Liver (tissue), 3 donors: ENCODE measurements around the gene ZAR1.

Source experiments
- TAF1 ChIP-seq: conservative IDR thresholded peaks from 2 replicates; pipeline ENCODE4 v1.6.1; 2016; ENCODE audit warnings: antibody characterized with exemption, mild to moderate bottlenecking
- TF ChIP-seq, protein P1 (sequence below): fragments of 150-350 bp; IDR thresholded peaks from 2 replicates; pipeline ENCODE4 v1.5.1; 2017; ENCODE audit warnings: improper control_type of control experiment, low read depth, low read length; ENCODE audit not compliant: missing input control
- donor health status: healthy.
- donor health status: healthy.

- TF ChIP-seq TAF1: no peak
- TF ChIP-seq, protein P1, sequence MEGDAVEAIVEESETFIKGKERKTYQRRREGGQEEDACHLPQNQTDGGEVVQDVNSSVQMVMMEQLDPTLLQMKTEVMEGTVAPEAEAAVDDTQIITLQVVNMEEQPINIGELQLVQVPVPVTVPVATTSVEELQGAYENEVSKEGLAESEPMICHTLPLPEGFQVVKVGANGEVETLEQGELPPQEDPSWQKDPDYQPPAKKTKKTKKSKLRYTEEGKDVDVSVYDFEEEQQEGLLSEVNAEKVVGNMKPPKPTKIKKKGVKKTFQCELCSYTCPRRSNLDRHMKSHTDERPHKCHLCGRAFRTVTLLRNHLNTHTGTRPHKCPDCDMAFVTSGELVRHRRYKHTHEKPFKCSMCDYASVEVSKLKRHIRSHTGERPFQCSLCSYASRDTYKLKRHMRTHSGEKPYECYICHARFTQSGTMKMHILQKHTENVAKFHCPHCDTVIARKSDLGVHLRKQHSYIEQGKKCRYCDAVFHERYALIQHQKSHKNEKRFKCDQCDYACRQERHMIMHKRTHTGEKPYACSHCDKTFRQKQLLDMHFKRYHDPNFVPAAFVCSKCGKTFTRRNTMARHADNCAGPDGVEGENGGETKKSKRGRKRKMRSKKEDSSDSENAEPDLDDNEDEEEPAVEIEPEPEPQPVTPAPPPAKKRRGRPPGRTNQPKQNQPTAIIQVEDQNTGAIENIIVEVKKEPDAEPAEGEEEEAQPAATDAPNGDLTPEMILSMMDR: no peak
Observed at GRCh38 chr4:48504352-48504751, 14.3 kb downstream of the ZAR1 start.
